Midbrain (tissue), 1 donor: ENCODE data around the gene MICALL1.
"Not testable (repeated sequence)": the region's sequence is repeated elsewhere in the genome, so short reads cannot be mapped to it uniquely, and the experiment has no call there.

ENCODE experiments used
- DNase-seq: peaks from one replicate; lab custom pipeline; 2025; lab: John Stamatoyannopoulos, UW

The MICALL1 gene

DNA sequence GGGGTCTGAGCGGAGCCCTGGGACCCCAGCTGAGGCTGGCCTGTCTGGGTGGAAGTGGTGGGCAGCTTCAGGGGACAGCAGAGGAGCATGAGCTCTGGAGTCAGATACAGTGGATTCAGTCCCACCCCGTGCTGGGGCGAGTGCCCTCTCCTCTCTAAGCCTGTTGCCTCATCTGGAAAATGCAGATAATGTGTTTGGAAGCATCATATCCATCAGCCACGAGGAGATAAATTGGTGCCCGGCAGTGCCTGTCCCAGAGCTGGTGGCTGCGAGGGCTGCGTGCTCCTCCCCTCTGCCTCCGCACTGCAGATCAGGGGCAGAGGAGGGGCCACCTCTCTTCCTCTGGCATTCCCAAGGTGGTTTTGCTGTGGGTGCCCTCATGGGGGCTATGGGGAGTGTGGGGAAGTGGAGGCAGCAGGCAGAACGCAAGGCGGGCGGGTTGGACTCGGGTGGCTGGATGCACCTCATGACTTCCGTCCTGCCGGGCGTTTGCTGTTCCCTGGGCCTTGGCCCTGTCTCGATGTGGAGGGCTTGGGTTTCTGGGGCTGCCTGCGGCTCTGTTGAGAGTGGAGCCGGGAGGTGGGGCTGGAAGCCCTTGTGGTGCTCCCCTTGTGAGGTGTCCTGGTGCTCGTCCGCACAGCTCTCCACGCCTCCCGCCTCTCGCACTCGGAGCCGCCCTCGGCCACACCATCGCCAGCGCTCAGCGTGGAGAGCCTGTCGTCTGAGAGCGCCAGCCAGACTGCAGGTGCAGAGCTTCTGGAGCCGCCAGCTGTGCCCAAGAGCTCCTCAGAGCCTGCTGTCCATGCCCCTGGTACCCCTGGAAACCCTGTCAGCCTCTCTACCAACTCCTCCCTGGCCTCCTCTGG lies 20.9 kb downstream of the MICALL1 start:
- DNase-seq: no peak

DNA sequence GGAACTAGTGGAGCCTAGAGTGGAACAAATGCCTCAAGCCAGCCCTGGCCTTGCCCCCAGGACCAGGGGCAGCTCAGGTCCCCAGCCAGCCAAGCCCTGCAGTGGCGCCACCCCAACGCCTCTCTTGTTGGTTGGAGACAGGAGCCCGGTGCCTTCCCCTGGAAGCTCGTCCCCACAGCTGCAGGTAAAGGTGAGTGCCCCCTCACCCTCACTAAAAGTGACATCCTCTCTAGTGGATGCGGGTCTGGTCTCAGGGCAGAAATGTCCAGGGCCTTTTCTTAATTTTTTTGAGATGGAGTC lies 21.5 kb downstream of the MICALL1 start:
- DNase-seq: no peak

DNA sequence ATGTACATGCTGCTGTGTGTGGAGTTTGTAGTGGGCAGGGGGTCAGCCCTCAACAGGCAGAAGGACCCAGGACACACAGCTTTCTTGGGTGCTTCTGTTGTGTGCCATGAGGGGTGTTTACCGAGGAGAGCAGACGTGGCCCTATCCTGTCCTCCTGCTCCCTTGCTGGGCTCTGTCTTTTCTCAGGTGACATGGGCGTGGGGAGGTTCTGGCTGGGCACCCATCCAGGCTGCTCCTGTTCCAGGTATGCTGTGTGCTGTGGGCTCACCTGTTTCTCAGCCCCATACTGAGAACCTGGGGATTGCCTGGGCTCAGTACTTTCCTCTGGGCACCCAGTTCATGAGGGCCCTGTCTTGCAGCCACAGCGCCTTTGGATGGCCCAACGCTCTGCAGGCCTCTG lies 23.3 kb downstream of the MICALL1 start:
- DNase-seq: no peak

DNA sequence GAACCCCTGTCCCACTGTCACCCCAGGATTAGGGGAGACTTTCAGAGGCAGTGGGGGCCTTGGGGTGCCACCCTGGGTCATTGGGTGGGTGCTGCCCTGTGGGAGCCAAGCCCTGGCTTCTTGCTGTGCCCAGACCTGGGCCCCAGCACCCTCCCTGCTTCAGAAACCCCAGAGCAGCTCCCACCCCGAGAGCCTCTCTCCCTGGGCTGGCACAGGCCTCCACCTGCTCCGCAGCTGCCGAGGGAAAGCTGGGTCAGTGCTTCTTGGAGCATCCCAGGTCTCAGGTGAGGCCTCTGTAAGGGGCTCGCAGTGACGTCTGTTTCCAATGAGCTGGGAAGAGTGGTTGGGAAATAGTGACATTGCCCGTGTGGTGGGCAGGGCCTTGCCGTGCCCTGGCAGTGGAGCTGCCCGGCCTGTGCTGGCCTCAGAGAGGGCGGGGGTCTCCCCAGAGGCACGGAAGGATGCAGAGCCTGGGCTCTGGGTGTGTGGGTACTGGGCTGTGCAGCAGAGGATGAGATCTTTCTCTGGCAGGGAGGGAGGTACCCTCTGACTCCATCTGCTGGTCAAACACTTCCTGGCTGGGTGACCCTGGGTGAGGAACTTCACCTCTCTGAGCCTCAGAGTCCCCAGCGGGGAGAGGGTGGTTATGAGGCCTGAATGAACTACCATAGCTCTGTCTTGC lies 24.3 kb downstream of the MICALL1 start:
- DNase-seq: peak; percentile 47

DNA sequence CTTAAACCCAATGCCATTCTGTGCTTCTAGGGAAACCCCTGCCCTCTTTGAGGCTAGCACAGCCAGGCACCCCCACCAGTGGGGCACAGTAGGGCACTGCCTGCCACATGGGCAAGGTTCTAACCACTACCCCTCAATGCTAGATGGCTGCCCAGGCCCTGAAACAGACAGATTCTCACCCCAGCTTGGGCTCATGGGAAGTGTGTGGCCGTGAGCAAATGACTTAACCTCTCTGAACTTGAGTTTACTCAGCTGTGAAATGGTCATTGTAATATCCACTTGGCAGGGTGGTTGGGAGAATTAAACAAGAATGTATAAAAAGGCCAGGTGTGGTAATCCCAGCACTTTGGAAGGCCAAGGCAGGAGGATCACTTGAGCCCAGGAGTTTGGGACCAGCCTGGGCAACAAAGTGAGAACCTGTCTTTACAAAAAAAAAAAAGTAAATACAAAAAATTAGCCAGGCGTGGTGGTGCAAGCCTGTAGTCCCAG lies 24.9 kb downstream of the MICALL1 start:
- DNase-seq: no peak

DNA sequence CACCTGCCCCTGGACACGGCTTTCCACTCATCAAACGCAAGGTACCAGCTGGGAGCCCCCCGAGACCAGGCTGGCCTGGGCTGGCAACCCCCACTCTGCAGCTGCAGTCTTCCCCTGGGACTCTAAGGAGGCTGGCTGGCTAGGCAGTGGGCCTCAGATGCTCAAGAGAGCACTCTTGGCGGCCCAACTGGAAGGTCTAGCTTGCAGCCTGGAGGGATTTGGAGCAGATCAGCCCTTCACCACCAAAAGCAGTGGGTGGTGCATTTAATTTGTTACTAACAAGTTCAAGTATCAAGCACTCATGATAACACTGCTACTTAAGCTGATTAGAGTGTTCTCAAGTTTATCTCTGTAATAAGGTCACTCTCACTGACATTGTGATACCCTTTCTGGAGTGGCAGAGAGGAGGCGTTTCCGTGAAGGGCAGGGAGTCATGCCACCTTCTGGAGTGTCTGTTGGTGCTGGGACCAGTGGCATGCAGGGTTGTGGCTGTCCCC lies 25.8 kb downstream of the MICALL1 start:
- DNase-seq: no peak

DNA sequence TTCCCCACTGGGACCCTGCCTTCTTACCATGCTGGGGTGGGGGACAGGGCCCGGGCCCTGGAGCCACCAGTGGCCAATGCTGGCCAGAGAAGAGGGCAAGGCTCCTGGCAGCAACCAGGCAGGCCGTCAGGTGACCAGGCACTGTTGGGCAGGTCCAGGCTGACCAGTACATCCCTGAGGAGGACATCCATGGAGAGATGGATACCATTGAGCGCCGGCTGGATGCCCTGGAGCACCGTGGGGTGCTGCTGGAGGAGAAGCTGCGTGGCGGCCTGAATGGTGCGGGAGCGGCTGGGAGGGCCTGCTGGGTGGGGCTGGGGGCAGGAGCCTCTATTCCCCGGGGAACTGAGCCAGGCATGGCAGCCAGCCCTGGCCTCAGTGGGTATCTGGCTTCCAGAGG lies 26.3 kb downstream of the MICALL1 start:
- no peak for DNase-seq

DNA sequence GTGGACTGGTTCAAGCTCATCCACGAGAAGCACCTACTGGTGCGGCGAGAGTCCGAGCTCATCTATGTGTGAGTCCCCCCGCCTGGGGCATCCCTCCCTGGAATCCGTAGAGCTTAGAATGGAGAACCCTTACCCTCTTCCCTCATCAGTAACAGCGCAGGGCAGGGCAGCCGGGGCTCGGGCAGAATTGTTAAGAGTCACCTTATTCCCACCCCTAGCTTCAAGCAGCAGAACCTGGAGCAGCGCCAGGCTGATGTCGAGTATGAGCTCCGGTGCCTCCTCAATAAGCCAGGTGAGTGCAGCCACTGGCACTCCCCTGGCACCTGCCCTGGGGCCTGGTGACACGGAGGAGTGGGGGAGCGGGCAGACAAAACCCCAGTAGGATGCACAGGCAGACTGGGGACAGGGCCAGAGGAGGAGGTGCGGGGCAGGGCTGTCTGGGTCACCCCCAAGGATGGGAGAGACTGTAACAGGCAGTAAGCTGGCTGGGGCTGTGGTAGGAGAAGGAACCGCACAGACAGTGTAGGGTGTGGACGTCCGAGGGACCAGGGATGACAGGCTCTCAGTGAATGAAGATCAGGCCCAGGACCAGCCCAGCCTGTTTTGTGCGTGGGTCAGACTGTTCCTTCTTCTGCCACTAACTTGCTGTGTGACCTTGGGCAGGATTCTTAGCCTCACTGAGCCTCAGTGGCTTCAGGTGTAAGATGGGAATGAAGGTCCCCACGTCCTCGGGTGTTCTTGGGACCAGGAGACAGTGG lies 26.9 kb downstream of the MICALL1 start:
- no peak for DNase-seq

DNA sequence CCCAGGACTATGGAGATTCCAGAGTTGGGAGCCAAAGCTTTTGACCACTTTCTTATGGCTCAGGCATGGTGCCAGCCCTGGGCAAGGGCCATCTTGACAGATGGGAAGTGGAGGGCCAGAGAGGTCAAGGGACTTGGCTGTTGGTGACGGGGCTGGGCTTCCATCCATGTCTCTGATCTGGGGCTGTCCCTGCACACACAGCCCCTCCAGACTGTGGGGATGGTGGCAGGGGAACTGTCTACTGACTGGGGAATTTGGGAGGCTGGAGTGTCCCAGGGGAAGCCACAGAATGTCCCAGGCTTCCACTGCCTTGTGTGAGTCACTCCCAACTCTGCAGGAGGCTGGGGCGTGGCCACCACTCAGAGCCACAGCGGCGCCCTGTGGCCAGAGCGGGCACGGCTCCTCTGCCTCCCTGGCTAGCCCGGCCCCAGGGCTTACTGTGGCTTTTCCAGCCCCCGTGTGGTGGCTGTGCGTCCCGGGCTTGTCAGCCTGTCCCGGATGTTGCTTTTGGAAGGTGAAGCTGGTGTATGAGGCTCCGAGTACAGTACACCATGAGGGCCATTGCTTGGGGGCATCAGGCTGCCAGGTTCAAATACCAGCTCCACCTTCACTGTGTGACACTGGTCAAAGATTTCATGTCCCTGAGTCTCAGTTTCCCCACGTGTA lies 27.7 kb downstream of the MICALL1 start:
- peak; percentile 86 for DNase-seq

DNA sequence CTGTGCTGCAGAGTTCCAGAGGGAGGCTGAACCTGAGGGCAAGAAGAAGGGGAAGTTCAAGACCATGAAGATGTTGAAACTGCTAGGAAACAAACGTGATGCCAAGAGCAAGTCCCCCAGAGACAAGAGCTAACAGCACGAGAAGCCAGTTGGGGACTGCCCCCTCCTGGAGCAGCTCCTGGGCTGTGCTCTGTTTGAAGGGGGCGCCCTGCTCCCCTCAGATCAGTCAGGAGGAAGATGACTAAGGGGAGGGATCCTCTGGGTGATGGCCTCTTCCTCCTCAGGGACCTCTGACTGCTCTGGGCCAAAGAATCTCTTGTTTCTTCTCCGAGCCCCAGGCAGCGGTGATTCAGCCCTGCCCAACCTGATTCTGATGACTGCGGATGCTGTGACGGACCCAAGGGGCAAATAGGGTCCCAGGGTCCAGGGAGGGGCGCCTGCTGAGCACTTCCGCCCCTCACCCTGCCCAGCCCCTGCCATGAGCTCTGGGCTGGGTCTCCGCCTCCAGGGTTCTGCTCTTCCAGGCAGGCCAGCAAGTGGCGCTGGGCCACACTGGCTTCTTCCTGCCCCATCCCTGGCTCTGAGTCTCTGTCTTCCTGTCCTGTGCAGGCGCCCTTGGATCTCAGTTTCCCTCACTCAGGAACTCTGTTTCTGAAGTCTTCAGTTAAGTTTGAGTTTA lies 34.7 kb downstream of the MICALL1 start:
- no peak for DNase-seq

DNA sequence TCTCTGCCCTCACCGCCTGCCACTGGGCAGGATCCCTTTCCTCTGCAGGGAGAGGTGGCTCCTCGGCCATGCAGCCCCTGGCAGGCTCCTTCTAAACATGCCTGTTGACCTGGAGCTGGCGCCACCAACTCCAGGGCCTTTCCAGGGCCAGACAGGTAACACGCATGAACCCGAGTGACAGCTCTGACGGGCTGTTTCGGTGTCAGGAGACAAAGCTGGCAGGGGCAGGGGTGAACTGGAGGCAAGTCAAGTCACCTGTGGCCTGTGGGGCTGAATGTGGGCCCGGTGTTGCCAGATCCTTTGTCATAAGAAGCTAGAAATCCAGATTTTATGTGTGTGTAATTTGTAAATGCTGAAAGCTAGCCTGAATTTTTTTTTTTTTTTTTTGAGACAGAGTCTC lies 36.0 kb downstream of the MICALL1 start:
- no peak for DNase-seq

DNA sequence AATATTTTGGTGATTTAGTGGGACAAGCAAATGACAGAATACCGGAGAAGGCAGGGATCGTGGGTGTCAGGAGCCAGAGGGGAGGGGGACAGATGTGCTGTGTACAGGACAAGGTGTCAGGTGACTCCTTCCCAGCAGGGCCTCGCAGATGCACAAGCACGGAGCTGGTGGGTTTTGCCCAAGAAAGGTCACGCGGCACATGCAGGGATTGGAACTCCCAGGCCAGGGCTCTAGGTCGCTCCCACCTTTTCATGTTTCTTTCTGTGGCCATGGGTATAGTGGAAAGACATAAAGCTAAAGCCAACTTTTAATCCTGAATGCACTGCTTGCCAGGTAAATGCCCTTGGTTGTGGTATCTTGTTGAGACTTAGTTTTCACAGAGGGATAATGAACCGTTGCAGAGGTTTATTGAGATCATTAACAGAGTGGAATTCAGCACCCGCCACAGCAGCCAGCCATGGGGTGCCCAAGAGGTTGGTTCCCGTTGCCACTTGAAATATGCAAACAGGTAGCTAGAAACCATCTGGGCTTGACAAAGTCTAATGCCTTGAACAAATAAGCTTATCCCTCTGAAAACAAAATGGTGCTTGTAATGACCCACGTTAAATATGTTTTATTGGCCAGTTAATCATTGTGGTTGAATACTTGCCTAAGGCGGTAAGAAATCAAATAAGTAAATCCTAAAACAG lies 37.2 kb downstream of the MICALL1 start:
- DNase-seq: no peak

DNA sequence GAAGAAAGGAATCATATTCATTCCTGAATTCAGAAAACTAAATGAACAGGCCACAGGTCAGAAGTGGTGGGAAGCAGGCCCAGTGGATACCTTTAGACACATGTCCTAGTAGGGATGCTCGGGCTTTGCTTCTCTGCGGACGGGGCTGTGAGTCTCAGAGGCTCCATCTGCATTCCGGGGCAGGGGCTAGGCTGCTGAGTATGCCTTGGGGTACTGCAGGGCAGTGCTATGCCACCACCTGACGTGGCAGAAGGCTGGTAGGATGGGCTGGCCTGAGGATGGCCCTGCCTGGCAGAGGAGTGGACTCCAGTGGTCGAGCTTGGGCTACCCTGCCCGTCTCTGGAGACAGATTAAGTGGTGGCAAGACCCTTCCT lies 37.7 kb downstream of the MICALL1 start:
- no peak for DNase-seq

DNA sequence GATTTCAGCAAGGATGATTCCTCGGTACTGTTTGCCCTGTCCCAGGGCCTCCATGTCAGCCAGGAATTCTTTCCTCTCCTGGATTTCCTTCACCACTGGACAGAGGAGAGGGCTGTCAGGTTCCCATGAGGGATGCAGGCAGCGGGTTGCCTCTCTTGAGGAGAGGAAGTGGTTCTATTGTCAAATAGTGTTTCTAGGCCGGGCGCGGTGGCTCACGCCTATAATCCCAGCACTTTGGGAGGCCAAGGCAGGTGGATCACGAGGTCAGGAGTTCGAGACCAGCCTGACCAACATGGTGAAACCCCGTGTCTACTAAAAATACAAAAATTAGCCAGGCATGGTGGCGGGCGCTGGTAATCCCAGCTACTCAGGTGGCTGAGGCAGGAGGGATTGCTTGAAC lies 38.3 kb downstream of the MICALL1 start:
- not testable (repeated sequence) for DNase-seq

DNA sequence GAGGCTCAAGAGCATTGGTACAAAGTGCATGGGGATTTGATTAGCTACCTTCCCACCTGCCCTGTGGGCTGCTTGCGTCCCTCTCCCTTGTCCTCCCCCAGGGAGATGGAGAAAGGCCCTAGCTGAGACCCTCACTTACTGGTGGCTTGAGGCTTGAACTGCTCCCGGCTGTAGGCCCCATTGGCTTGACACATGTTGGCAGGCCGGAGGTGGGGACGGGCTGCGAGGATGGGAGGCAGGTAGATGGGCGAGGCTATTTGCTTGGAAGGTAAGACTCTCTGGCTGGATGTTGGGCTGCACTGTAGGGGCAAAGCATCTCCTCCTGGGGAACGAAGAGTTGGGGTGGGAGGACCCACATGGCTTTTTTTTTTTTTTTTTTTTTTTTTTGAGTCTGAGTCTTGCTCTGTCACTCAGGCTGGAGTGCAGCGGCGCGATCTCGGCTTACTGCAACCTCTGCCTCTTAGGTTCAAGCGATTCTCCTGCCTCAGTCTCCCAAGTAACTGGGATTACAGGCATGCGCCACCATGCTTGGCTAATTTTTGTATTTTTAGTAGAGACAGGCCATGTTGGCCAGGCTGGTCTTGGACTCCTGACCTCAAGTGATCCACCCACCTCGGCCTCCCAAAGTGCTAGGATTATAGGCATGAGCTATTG lies 41.2 kb downstream of the MICALL1 start:
- DNase-seq: not testable (repeated sequence)

DNA sequence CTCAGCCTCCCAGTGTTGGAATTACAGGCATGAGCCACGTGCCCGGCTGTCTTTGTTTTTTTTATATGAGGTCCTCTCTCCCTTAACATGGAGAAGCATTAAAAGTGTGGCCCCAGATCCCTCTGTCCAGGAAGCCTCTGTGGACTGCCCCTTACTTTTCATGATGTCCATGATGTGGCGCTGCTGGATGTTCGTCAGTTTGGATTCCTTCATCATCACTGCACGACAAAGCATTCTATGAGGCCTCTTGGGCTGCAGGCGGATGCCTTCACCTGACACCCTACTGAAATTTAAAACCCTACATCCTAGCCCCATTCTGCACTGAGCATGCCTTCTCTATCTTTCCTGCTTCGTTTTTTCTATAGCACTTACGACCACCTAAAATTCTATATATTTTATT lies 45.2 kb downstream of the MICALL1 start:
- no peak for DNase-seq

DNA sequence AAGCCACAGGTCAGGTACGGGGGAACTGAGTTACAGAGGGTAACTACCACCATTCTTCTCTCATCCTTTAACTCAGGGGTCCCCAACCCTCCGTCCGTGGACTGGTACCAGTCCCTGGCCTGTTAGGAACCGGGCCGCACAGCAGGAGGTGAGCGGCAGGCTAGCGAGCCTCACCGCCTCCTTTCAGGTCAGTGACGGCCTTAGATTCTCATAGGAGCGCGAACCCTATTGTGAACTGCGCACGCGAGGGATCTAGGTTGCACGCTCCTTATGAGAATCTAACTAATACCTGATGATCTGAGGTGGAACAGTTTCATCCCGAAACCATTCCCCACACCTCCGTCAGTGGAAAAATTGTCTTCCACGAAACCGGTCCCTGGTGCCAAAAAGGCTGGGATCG lies 46.5 kb downstream of the MICALL1 start:
- not testable (repeated sequence) for DNase-seq

DNA sequence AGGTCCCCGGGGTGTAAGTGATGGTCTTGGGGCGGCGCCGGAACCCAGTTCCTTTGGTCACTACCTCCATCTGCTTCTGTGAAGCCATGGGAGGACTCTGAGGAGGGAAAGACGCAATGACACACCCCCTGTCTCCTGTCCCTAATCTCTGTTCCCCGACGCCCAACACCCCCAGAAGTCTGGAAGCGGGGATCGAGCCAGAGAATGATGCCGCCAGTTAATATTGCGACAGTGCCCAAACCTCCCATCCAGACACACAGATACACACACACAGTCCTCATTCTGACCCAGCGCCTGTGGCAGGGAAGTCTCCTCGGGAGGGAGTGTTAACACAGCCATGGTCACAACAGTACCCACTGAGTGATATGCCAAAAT lies 47.0 kb downstream of the MICALL1 start:
- DNase-seq: no peak

DNA sequence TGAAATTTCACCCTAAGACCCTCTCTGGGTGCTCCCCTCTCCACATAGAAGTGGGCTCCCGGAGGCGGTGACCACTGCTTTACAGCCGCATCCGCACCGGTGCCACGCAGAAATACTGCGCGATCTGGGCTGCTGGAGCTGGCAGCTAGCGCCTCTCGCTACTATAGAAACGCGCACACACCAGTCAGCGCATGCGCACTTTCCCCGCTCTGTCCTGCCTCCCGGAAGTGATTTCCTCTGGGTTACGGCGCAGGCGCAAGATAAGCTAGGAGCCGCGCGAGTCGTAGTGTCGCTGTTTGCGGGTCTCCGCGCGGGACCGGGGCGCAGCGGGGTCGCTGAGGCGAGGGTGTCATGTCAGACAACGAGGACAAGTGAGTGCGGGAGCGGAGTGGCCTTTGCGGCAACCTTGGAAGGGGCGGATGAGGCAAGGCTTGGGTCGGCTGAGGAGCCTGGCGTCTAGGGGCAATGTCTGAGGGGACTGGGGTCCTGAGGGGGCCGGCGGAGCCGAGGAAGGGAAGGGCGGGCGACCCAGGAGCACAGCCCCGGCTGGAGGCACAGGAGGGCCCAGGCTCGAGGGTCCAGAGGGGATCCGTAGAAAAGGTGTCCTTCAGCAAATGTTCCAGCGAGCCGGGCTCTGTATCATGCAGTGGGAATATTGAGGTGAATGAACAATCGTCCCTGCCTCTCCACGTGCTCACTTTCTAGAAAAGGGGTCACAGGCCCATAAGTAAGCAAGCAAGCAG lies 47.5 kb downstream of the MICALL1 start, which contains the start of the genes C22orf23 and POLR2F:
TSS of gene C22orf23 (minus strand) at position 165 of the 743 bp plus-strand sequence. CDS start 452 bp downstream, outside the sequence.
TSS of gene POLR2F (plus strand) at position 263 of the 743 bp plus-strand sequence. CDS start at position 352, 89 bp downstream.
- DNase-seq: peak; percentile 95
